ENCODE results near the gene TAF4. TPM values are rescaled to one million over a fixed set of nuclear protein-coding genes. Genes with fewer than 3 reads are reported as not detected.

TAF4 gene
- polyA plus RNA-seq, 1 donor from 2014 or later, result 10.2 TPM

DNA sequence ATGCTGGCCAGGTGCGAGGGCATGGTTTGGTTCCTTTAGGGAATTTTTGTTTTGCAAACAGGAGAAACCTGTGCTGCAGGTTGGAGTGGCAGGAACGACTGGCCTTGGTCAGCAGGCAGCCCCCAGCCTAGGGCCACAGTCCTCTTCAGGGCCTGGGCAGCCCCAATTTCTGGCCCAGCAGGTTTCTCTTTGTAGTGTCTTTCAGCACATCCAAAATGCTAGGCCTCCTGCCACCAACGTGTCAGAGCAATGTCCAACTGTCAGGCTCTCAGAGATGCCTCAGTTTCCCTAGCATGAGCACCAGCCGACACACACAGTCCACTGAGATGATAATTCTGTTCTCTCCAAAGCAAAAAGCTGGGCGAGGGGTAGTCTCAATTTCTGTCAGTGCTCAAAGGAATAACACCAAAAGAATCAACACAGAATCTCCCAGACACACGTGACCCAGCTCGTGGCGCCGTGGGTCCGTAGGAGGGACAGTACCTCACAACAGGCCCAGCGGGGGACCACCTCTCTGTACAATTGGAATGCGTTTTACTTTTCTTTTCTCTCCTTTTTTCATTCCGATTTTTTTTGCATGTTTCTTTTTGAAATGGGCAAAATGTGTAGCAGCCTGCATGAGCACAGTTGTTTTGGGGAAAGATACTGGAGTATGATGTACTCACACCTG is 125.9 kb downstream of the TAF4 start:
- TF ChIP-seq, protein P1, sequence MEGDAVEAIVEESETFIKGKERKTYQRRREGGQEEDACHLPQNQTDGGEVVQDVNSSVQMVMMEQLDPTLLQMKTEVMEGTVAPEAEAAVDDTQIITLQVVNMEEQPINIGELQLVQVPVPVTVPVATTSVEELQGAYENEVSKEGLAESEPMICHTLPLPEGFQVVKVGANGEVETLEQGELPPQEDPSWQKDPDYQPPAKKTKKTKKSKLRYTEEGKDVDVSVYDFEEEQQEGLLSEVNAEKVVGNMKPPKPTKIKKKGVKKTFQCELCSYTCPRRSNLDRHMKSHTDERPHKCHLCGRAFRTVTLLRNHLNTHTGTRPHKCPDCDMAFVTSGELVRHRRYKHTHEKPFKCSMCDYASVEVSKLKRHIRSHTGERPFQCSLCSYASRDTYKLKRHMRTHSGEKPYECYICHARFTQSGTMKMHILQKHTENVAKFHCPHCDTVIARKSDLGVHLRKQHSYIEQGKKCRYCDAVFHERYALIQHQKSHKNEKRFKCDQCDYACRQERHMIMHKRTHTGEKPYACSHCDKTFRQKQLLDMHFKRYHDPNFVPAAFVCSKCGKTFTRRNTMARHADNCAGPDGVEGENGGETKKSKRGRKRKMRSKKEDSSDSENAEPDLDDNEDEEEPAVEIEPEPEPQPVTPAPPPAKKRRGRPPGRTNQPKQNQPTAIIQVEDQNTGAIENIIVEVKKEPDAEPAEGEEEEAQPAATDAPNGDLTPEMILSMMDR (IDR thresholded peaks at IDR 0.05; ENCODE audit: poor library complexity, severe bottlenecking), result no peak
- TF ChIP-seq MXI1 (conservative IDR thresholded peaks at IDR 0.05; ENCODE audit: poor library complexity, severe bottlenecking), result no peak
- no peak for TF ChIP-seq TAF1 (IDR thresholded peaks at IDR 0.05; ENCODE audit: low read depth)
- TF ChIP-seq, protein P2, sequence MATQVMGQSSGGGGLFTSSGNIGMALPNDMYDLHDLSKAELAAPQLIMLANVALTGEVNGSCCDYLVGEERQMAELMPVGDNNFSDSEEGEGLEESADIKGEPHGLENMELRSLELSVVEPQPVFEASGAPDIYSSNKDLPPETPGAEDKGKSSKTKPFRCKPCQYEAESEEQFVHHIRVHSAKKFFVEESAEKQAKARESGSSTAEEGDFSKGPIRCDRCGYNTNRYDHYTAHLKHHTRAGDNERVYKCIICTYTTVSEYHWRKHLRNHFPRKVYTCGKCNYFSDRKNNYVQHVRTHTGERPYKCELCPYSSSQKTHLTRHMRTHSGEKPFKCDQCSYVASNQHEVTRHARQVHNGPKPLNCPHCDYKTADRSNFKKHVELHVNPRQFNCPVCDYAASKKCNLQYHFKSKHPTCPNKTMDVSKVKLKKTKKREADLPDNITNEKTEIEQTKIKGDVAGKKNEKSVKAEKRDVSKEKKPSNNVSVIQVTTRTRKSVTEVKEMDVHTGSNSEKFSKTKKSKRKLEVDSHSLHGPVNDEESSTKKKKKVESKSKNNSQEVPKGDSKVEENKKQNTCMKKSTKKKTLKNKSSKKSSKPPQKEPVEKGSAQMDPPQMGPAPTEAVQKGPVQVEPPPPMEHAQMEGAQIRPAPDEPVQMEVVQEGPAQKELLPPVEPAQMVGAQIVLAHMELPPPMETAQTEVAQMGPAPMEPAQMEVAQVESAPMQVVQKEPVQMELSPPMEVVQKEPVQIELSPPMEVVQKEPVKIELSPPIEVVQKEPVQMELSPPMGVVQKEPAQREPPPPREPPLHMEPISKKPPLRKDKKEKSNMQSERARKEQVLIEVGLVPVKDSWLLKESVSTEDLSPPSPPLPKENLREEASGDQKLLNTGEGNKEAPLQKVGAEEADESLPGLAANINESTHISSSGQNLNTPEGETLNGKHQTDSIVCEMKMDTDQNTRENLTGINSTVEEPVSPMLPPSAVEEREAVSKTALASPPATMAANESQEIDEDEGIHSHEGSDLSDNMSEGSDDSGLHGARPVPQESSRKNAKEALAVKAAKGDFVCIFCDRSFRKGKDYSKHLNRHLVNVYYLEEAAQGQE (IDR thresholded peaks at IDR 0.05; ENCODE audit: borderline replicate concordance), result no peak
- TF ChIP-seq EP300 (conservative IDR thresholded peaks at IDR 0.05; ENCODE audit: poor library complexity, severe bottlenecking), result no peak
- no peak for TF ChIP-seq EZH2 (IDR thresholded peaks at IDR 0.05; ENCODE audit: borderline replicate concordance, insufficient read depth, low read length, poor library complexity, severe bottlenecking)
- no peak for TF ChIP-seq SMC3 (conservative IDR thresholded peaks at IDR 0.05; ENCODE audit: poor library complexity)
- TF ChIP-seq RAD21 (conservative IDR thresholded peaks at IDR 0.05), result no peak
- TF ChIP-seq POLR2AphosphoS5 (IDR thresholded peaks at IDR 0.05), result no peak
- no peak overlapping the region for H3K4me2 ChIP-seq (ENCODE audit: low read length)
- no peak overlapping the region for H2AFZ ChIP-seq (ENCODE audit: low read depth, low read length)

DNA sequence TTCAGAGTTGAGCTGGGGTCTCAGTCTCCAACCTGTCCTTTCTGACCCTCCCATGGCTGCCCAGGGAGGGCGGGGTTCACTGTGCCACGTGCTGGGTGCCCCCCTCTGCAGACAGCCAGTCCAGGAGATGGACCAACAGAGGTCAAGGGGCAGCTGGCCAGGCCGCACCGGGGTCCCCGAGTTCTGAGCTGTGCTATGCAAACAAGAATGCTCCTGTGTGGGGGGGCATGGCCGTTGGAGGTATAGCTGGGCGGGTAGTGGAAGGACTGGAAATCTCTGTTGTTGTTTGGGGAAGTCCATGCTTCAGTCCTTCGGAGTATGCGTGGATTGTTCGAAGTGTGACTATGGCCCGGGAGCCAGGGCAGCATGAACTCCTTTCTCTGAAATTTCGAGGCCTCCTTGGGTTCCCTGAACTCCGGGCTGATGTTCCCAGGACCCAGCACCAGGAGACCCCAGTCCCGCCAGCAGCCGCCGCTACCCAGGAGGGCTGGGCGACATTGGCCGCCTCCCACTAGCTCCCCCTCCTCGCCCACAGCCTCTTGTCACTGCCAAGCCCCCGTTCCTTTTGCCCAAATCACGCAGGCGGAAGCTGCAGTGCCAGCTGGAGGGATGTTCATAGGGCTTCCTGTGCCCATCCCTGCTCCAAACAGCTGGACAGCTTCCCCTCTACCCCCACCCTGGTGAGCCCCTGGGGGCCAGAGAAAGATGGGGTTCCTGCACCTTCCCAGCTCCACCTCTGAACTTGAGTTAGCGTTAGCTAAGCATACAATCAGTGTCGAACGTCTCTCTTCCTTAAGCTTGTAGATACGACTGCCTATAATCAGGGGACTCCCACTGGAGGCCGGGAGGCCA is 126.6 kb downstream of the TAF4 start:
- H3K4me3 ChIP-seq (ENCODE audit: low read length), result no peak overlapping the region
- no peak overlapping the region for H2AFZ ChIP-seq (ENCODE audit: low read depth, low read length)
- H3K27ac ChIP-seq (ENCODE audit: low read length), result no peak overlapping the region
- no peaks in the 10 kb centered on the region for H3K9me3 ChIP-seq (ENCODE audit: low read length)
- H3K4me2 ChIP-seq (ENCODE audit: low read length), result no peak overlapping the region
- TF ChIP-seq POLR2AphosphoS5 (IDR thresholded peaks at IDR 0.05) (no peak), MXI1 (conservative IDR thresholded peaks at IDR 0.05; ENCODE audit: poor library complexity, severe bottlenecking) (no peak), TAF1 (IDR thresholded peaks at IDR 0.05; ENCODE audit: low read depth) (no peak), EP300 (conservative IDR thresholded peaks at IDR 0.05; ENCODE audit: poor library complexity, severe bottlenecking) (no peak), RAD21 (conservative IDR thresholded peaks at IDR 0.05) (no peak), EZH2 (IDR thresholded peaks at IDR 0.05; ENCODE audit: borderline replicate concordance, insufficient read depth, low read length, poor library complexity, severe bottlenecking) (no peak), SMC3 (conservative IDR thresholded peaks at IDR 0.05; ENCODE audit: poor library complexity) (no peak)
- TF ChIP-seq, protein P1 (IDR thresholded peaks at IDR 0.05; ENCODE audit: poor library complexity, severe bottlenecking), result no peak
- TF ChIP-seq, protein P2 (IDR thresholded peaks at IDR 0.05; ENCODE audit: borderline replicate concordance), result no peak
- no peaks in the 10 kb centered on the region for H4K20me1 ChIP-seq (ENCODE audit: insufficient read depth)
- H3K9ac ChIP-seq (ENCODE audit: low read length), result no peak overlapping the region
- H3K36me3 ChIP-seq (ENCODE audit: insufficient read depth, low read length), result no peaks in the 10 kb centered on the region
- H3K79me2 ChIP-seq (replicated peaks; ENCODE audit: insufficient read depth, low read length), result no peaks in the 10 kb centered on the region
- no peaks in the 10 kb centered on the region for H3K27me3 ChIP-seq (ENCODE audit: insufficient read depth, low read depth, low read length)
- no peaks in the 10 kb centered on the region for H3K9me2 ChIP-seq (ENCODE audit: insufficient read depth, low read length)
- no peaks in the 10 kb centered on the region for H3F3A ChIP-seq (ENCODE audit: insufficient read depth, low read length, poor library complexity, severe bottlenecking)

More for the DNA sequence above, 125.9 kb downstream of the TAF4 start:
- Histone ChIP-seq H3K36me3 (ENCODE audit: insufficient read depth, low read length) (no peaks in the 10 kb centered on the region), H3K4me3 (ENCODE audit: low read length) (no peak overlapping the region), H3K9me3 (ENCODE audit: low read length) (no peaks in the 10 kb centered on the region), H3K27ac (ENCODE audit: low read length) (no peak overlapping the region), H3K27me3 (ENCODE audit: insufficient read depth, low read depth, low read length) (no peaks in the 10 kb centered on the region), H4K20me1 (ENCODE audit: insufficient read depth) (no peaks in the 10 kb centered on the region), H3K9ac (ENCODE audit: low read length) (no peak overlapping the region), H3K9me2 (ENCODE audit: insufficient read depth, low read length) (no peaks in the 10 kb centered on the region), H3F3A (ENCODE audit: insufficient read depth, low read length, poor library complexity, severe bottlenecking) (no peaks in the 10 kb centered on the region), H3K79me2 (replicated peaks; ENCODE audit: insufficient read depth, low read length) (no peaks in the 10 kb centered on the region)
